Epithelial cell of esophagus (primary cell): ENCODE results near the gene PSMB2.
"Not testable (repeated sequence)": the region's sequence is repeated elsewhere in the genome, so short reads cannot be mapped to it uniquely, and the experiment has no call there.

Source experiments
- DNase-seq: peaks from one replicate; pipeline ENCODE4 v3.0.0; 2010; ENCODE audit warnings: low read depth
- H3K4me3 ChIP-seq: 2 replicates; pipeline ENCODE4 v1.5.1; 2011; ENCODE audit warnings: mild to moderate bottlenecking, low read length, control low read depth
- TF ChIP-seq, protein P1 (sequence below): IDR thresholded peaks from 2 replicates; pipeline ENCODE4 v1.5.1; 2011; ENCODE audit warnings: low read depth, mild to moderate bottlenecking, low read length, control low read depth, inconsistent platforms; ENCODE audit not compliant: insufficient read depth; ENCODE audit errors: missing control alignments

PSMB2 gene

DNA sequence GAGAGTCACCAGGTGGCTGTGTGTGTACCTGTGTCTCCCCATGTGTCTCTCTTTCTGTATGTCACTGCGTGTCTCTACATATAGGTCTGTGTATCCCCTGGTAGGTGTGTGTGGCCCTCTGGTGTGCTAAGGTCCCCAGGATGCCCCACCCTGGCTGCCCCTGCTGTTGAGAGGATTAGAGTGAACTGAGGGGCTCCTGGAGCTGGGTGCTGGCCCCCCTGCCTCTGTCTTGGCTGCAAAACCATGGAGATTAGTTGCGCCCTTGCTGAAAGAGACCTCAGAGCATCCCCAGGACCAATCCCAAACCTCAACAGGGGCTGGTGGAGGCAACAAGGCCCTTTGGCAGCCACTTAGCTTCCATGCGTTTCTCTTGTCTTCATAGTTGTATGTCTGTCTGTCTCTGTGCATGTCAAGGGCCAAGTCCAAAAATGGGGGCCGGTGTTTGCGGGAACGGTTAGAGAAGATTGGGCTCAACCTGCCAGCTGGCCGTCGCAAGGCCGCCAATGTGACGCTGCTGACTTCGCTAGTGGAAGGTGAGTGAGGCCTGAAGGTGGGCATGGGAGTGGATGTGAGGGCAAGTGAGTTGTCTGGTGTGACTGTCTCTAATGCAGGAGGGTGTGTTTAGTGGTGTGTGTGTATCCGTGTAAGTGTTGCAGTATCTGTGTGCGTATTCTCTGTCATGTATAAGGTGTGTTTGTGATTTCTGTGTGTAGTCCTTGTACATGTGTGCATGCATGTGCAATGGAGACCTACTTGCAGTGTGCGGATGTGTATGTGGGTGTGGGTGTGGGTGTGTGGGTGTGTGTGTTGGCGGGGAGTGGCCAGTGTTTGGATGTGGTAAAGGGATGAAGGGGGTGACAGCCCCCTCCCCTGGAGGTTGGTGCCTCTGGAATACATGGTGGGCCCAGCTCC, 51.6 kb downstream of the PSMB2 start:
- TF ChIP-seq, protein P1, sequence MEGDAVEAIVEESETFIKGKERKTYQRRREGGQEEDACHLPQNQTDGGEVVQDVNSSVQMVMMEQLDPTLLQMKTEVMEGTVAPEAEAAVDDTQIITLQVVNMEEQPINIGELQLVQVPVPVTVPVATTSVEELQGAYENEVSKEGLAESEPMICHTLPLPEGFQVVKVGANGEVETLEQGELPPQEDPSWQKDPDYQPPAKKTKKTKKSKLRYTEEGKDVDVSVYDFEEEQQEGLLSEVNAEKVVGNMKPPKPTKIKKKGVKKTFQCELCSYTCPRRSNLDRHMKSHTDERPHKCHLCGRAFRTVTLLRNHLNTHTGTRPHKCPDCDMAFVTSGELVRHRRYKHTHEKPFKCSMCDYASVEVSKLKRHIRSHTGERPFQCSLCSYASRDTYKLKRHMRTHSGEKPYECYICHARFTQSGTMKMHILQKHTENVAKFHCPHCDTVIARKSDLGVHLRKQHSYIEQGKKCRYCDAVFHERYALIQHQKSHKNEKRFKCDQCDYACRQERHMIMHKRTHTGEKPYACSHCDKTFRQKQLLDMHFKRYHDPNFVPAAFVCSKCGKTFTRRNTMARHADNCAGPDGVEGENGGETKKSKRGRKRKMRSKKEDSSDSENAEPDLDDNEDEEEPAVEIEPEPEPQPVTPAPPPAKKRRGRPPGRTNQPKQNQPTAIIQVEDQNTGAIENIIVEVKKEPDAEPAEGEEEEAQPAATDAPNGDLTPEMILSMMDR, result no peak
- DNase-seq, result no peak

DNA sequence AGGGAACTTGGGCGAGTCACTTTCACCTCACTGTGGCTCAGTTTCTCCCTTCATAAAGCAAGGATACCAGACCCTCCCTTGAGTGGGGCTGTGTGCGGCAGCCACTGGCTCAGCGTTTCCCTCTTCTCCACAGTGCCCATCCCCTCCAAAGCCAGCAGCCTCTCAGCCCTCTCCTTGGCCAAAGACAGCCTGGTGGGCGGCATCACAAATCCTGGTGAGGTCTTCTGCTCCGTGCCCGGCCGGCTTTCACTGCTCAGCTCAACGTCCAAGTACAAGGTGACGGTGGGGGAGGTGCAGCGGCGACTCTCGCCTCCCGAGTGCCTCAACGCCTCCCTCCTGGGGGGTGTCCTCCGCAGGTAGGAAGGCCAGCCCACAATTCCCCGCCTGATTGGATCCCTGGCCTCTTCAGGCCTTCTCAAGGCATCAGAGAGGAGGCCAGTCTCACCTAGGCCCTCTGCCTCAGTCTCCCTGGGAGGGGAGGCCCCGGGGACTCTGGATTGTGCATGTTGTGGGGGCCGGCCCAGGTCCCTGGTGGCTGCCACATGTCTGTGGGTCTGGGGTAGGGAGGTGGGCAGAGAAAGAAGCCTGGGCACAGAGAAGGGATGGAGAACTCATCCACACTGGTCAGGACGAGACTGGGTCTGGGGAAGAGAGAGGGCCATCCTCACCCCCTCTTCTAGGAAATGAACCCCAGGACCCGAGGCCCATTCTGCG, 53.0 kb downstream of the PSMB2 start:
- no peak overlapping the region for H3K4me3 ChIP-seq
- DNase-seq, result no peak
- TF ChIP-seq, protein P1, result no peak

More for the DNA sequence above, 51.6 kb downstream of the PSMB2 start:
- H3K4me3 ChIP-seq, result no peak overlapping the region

DNA sequence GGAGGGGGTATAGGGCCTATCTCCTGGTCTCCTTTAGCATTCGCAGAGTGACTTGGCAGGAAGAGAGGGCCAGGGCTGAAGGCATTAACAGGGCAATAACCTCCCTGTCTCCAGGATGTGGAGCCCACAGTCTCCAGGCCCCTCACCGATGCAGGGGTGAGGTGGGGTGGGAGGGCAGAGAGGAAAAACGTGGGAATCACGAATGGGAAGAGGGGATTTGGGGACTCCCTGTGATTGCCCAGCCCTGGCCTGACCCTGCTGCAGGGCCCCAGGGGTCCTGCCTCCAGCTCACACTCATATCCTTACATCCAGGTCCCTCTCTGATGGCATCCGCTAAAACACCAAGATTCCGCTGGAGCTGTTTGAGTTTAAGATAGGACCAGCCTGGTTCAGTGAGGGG, 53.6 kb downstream of the PSMB2 start:
- H3K4me3 ChIP-seq, result no peak overlapping the region
- TF ChIP-seq, protein P1, result no peak
- no peak for DNase-seq

GRCh38 chr1:35586808-35587207, 54.5 kb downstream of the PSMB2 start:
- TF ChIP-seq, protein P1, result no peak
- DNase-seq, result no peak
- no peak overlapping the region for H3K4me3 ChIP-seq

DNA sequence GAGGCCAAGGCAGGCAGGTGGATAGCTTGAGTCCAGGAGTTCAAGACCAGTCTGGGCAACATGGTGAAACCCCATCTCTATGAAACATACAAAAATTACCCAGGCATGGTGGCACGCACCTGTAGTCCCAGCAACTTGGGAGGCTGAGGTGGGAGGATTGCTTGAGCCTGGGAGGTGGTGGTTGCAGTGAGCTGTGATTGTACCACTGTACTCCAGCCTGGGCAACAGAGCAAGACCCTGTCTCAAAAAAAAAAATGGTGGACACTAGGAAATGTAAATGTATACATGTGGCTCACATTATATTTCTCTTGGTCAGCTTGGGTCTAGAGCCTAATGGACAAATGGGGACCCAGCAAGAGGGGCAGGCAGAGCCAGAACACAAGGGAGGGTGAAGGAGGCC, 55.5 kb downstream of the PSMB2 start:
- DNase-seq, H3K4me3 ChIP-seq: not testable (repeated sequence)

- H3K4me3 ChIP-seq, result no peak overlapping the region
- no peak for DNase-seq
- TF ChIP-seq, protein P1, result no peak
Measured at GRCh38 chr1:35585281-35585680, 56.0 kb downstream of the PSMB2 start.

DNA sequence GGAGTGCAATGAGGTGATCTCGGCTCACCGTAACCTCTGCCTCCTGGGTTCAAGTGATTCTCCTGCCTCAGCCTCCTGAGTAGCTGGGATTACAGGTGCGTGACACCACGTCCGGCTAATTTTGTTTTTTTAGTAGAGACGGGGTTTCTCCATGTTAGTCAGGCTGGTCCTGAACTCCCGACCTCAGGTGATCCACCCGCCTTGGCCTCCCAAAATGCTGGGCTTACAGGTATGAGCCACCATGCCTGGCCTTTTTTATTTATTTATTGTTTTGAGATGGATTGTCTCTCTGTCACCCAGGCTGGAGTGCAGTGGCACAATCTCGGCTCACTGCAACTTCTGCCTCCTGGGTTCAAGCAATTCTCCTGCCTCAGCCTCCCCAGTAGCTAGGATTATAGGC, 59.7 kb downstream of the PSMB2 start:
- not testable (repeated sequence) for H3K4me3 ChIP-seq, DNase-seq

- no peak overlapping the region for H3K4me3 ChIP-seq
- TF ChIP-seq, protein P1, result no peak
- no peak for DNase-seq
Measured at GRCh38 chr1:35580949-35581388, 60.4 kb downstream of the PSMB2 start.
